AG04449 (cell line): ENCODE results near the gene MSI2.

Experiments
- CTCF ChIA-PET: fragments of 350-600 bp; formaldehyde crosslinking; extraction: SDS; loops from one replicate; lab custom pipeline; 2021; ENCODE audit warnings: antibody characterized with exemption; lab: Yijun Ruan, JAX
- POLR2A ChIA-PET: fragments of 400-600, 350-600 bp; formaldehyde crosslinking; extraction: SDS; loops from one replicate; lab custom pipeline; 2020; ENCODE audit warnings: antibody characterized with exemption, inconsistent platforms; lab: Yijun Ruan, JAX
- DNase-seq: peaks from one replicate; pipeline ENCODE4 v3.0.0-alpha.2; 2010; ENCODE audit warnings: low read depth, low spot score
- H3K4me3 ChIP-seq: 2 replicates; pipeline ENCODE4 v1.5.1; 2011; ENCODE audit warnings: low read depth, mild to moderate bottlenecking, control low read depth, low read length
- TF ChIP-seq, protein P1 (sequence below): IDR thresholded peaks from one replicate; pipeline ENCODE4 v1.5.1; 2011; ENCODE audit warnings: mild to moderate bottlenecking, moderate library complexity, low read length, control low read depth, inconsistent platforms; ENCODE audit not compliant: insufficient read depth; ENCODE audit errors: missing control alignments

Gene MSI2

DNA sequence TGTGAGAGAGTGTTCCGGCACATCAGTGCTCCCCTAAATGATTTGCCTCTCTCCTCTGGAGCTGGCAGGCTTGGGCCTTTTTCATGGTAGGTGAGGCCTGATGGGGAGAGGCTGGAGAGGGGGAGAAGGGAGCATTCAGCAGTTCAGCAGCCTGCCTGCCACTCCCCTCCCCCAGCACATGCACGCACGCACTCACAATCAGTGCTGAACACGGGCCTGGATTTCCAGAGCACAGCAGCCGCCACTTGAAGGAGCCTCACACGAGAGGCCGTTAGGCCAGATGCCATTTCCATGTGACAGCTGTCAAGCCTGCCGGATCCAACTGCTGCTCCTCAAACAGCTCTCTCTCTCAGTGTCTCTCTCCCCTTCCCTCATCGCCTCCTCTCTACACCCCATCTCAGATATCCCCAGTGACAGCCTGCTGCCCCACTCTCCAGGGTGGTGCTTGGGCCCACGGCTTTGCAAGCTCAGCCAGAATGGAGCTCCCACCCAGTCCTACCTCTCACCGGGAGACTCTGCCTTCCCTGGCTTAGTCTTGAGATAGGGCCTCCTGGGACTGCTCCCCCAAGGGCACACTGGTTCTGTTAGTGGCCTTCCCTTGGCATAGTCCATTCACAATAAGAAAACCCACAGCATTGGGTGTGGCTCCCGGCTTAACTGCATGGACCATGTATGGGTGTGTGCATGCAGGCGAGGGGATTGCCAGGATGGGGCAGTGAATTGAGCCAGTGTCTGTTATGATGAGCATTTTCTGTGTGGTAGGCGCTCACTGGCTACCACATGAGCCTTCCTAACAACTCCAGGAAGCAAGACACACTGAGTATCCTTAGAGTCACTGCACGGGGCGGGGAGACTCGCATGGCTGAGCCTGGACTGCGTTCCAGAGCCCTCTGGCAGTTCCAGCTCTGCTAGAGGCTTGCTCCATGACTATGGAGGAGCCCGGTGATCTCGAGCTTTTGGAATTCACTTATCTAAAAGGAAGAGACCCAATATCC is 262.6 kb downstream of the MSI2 start:
- TF ChIP-seq, protein P1, sequence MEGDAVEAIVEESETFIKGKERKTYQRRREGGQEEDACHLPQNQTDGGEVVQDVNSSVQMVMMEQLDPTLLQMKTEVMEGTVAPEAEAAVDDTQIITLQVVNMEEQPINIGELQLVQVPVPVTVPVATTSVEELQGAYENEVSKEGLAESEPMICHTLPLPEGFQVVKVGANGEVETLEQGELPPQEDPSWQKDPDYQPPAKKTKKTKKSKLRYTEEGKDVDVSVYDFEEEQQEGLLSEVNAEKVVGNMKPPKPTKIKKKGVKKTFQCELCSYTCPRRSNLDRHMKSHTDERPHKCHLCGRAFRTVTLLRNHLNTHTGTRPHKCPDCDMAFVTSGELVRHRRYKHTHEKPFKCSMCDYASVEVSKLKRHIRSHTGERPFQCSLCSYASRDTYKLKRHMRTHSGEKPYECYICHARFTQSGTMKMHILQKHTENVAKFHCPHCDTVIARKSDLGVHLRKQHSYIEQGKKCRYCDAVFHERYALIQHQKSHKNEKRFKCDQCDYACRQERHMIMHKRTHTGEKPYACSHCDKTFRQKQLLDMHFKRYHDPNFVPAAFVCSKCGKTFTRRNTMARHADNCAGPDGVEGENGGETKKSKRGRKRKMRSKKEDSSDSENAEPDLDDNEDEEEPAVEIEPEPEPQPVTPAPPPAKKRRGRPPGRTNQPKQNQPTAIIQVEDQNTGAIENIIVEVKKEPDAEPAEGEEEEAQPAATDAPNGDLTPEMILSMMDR = no peak
- peak; percentile 33 for DNase-seq
- H3K4me3 ChIP-seq = no peak overlapping the region
- ChIA-PET CTCF (interaction anchor here (1.3 to 3.5 kb wide), 3 partner anchors 29 to 276 kb away, joined by 3 to 26 read pairs (median 3); no protein-coding TSS in a partner anchor), POLR2A (no interaction called here)

DNA sequence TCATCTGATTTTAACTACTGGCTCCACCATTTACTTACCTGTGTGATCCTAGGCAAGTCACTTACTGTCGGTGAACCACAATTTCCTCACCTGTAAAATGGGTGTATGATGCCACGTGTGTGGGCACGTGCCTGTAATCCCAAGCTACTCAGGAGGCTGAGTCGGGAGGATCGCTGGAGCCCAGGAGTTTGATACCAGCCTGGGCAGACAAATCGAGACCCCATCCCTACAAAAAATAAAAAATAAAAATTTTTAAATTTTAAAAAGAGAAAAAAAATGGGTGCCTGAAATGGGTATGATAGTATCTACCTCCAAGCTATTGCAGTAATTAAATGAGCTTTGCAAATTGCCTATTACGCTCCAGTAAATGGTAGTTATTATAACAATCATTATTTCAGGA is 263.5 kb downstream of the MSI2 start:
- ChIA-PET POLR2A (no interaction called here), CTCF (interaction anchor here (1.3 to 3.5 kb wide), 3 partner anchors 28 to 276 kb away, joined by 3 to 26 read pairs (median 3); no protein-coding TSS in a partner anchor)
- TF ChIP-seq, protein P1 = no peak
- H3K4me3 ChIP-seq = no peak overlapping the region
- no peak for DNase-seq

DNA sequence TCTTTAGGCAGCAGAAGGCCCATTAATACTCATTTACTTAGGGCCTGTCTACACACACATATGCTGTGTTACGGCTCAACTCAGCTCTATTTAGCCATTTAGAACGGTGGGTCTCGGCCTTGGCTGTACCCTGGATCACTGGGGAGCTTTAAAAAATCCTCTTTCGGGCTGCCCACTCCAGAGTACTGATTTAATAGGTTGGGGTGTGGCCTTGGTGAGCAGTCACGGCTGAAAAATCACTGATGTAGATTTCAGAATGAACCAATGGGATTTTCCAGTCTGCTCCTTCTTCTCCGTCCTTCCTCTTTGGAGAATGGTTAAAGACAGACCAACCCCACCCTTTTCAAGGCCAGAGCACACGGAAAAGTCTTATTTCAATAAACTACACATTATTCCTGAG is 265.3 kb downstream of the MSI2 start:
- POLR2A ChIA-PET = no interaction called here
- H3K4me3 ChIP-seq = no peak overlapping the region
- no peak for DNase-seq
- CTCF ChIA-PET = interaction anchor here (1.0 to 2.4 kb wide), 2 partner anchors 36 to 278 kb away, joined by 3 to 16 read pairs; no protein-coding TSS in a partner anchor
- TF ChIP-seq, protein P1 = no peak

DNA sequence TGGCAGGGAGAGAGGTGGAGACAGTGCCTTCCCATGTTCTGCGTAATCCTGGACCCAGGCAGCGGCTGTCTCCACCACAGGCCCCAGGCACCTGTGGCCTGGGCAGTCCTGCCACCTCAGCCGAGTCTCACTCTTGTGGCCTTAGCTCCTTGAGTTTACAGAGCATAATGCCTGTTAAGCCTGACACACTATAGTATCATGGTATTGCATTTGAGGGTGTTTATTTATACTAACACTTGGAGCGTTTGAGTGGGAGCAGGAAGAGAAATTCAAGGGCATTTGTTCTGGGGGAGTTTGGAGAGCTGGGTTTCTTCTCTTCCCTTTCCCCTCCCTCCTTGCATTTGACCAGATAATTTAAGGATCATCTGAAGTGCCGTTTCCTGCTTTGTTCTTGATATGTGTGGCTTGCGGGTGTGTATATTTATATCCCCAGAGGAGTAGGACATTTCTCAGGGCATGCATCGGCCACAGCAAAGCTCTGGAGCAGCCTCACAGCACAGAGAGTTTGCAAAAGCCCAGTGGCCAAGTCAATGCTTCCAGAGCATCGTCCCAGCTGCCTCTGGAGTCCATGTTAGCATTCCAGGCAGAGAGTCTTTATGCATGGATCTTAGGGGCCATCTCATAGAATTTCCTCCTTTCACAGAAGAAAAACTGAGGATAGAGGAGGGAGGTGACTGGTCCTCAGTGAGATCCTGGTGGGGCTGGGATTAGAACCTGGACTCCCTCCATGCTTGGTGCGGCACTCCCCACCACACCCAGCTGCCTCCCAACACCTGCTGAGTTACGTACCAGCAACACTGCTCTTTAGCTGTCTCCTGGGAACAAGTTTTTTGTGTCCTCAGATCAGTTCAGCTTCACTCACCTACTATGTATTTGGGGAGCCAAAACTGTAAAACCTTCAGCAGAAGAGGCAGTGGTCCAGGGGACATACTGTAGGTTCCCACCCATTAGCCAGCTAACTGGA is 266.0 kb downstream of the MSI2 start:
- no peak overlapping the region for H3K4me3 ChIP-seq
- no peak for DNase-seq
- POLR2A ChIA-PET = no interaction called here

DNA sequence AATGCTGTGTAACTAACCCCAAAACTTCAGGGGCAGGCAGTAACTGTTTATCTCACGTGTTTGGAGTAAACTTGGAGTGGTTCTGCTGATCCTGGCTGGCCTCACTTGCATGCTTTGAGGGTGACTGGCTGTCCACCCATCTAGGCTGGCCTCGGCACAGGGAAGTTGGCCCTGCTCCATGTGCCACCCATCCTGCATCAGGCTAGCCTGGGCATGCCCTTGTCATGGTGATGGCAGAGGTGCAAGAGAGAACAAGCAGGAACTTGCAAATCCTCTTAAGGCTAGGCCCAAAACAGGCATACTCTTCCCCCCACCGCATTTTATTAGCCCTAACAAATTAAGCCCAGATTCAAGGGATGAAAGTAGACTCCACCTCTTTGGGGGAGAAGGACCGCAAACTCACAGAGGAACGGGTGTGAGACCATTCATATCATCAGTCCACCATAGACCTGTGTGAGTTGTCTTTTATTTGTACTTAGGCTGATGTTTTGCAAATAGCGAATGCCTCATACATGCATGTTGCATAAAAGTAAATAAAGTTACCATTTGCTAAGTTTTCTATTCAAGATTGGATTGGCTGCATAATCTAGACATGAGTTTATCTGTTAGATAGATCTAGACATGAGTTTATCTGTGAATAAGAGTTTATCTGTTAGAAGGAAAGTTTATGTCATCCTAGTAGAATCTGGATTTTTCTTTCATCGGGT is 267.8 kb downstream of the MSI2 start:
- no peak for DNase-seq
- TF ChIP-seq, protein P1 = no peak
- H3K4me3 ChIP-seq = no peak overlapping the region
- ChIA-PET CTCF (no interaction called here), POLR2A (no interaction called here)

More for the DNA sequence above, 266.0 kb downstream of the MSI2 start:
- TF ChIP-seq, protein P1 = no peak
- CTCF ChIA-PET = interaction anchor here (0.9 to 2.4 kb wide), 3 partner anchors 10 to 278 kb away, joined by 3 to 16 read pairs (median 3); no protein-coding TSS in a partner anchor
